Bronchial epithelial cell (primary cell): ENCODE data around the gene FOXRED2. TPM values are rescaled to one million over a fixed set of nuclear protein-coding genes. Genes with fewer than 3 reads are reported as not detected.
A peak's percentile ranks its signal among the peaks of the same experiment; 100 is the strongest.

ENCODE experiments used
- DNase-seq: peaks from one replicate; pipeline ENCODE4 v3.0.0-alpha.2; 2010; ENCODE audit warnings: low read depth
- FAIRE-seq: peaks from 2 replicates; lab custom pipeline; 2011; peaks lifted over from hg19 to GRCh38; lab: Jason Lieb, UNC
- H3K27me3 ChIP-seq: 2 replicates; pipeline ENCODE4 v1.5.1; 2011; ENCODE audit warnings: low read length; ENCODE audit not compliant: control insufficient read depth, insufficient read depth
- H3K36me3 ChIP-seq: 2 replicates; pipeline ENCODE4 v1.5.1; 2011; ENCODE audit warnings: low read length; ENCODE audit not compliant: control insufficient read depth, insufficient read depth
- H3K4me3 ChIP-seq: 2 replicates; pipeline ENCODE4 v1.5.1; 2011; ENCODE audit warnings: mild to moderate bottlenecking, low read depth, low read length, control low read depth
- total RNA-seq: library from RNA; depleted of rRNA; stranded (reverse); fragments of >200 nt; gene quantifications from 2 replicates; pipeline ENCODE4 v1.2.1, GENCODE V29; 2014
- TF ChIP-seq, protein P1 (sequence below): IDR thresholded peaks from 2 replicates; pipeline ENCODE4 v1.5.1; 2011; ENCODE audit warnings: mild to moderate bottlenecking, moderate library complexity, low read length, control low read depth, inconsistent platforms; ENCODE audit not compliant: insufficient read depth, severe bottlenecking

The FOXRED2 gene
- total RNA-seq, 1 donor from 2014 or later = 1.6 TPM

GRCh38 chr22:36548606-36549005 lies 41.8 kb upstream of the FOXRED2 start:
- FAIRE-seq (no peak), DNase-seq (no peak)
- Histone ChIP-seq H3K4me3 (no peak overlapping the region), H3K27me3 (peaks cover 5% of the 10 kb centered on the region), H3K36me3 (no peaks in the 10 kb centered on the region)
- TF ChIP-seq, protein P1, sequence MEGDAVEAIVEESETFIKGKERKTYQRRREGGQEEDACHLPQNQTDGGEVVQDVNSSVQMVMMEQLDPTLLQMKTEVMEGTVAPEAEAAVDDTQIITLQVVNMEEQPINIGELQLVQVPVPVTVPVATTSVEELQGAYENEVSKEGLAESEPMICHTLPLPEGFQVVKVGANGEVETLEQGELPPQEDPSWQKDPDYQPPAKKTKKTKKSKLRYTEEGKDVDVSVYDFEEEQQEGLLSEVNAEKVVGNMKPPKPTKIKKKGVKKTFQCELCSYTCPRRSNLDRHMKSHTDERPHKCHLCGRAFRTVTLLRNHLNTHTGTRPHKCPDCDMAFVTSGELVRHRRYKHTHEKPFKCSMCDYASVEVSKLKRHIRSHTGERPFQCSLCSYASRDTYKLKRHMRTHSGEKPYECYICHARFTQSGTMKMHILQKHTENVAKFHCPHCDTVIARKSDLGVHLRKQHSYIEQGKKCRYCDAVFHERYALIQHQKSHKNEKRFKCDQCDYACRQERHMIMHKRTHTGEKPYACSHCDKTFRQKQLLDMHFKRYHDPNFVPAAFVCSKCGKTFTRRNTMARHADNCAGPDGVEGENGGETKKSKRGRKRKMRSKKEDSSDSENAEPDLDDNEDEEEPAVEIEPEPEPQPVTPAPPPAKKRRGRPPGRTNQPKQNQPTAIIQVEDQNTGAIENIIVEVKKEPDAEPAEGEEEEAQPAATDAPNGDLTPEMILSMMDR = no peak

- H3K4me3 ChIP-seq = no peak overlapping the region
- no peaks in the 10 kb centered on the region for H3K36me3 ChIP-seq
- TF ChIP-seq, protein P1 = no peak
- H3K27me3 ChIP-seq = peaks cover 5% of the 10 kb centered on the region
- FAIRE-seq (peak; percentile 98), DNase-seq (peak; percentile 96)
Measured at GRCh38 chr22:36546932-36547331, 40.1 kb upstream of the FOXRED2 start.

- peak; percentile 70 for FAIRE-seq
- DNase-seq = peak; percentile 23
- H3K4me3 ChIP-seq = no peak overlapping the region
Measured at GRCh38 chr22:36546092-36546804, 39.4 kb upstream of the FOXRED2 start.

DNA sequence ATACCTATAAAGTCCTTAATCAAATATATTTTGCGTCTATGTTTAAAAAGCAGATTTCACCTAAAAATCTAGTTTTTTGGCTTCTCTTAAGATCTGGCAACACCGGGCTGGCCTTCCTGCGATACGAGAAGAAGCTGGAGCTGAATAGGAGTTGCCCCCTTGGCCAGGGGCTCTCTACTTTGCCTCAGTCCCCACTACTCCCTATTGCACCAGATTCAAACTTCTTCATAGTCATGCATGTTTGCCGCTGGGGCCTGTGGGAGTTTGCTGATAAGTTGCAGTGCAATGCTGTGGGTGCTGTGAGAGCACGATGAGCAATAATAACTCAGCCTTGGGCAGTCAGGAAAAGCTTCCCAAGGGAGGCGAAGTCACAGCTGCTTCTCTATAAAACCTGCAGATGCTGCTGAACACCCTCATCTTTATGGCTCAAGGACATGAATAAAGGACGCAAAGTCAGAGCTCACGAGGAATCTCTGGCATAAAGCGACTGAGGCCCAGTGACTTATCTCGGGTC lies 37.3 kb upstream of the FOXRED2 start:
- Histone ChIP-seq H3K27me3 (no peaks in the 10 kb centered on the region), H3K36me3 (no peaks in the 10 kb centered on the region), H3K4me3 (no peak overlapping the region)
- DNase-seq (peak; percentile 54), FAIRE-seq (peak; percentile 83)
- TF ChIP-seq, protein P1 = no peak

More at GRCh38 chr22:36546092-36546804, 39.4 kb upstream of the FOXRED2 start:
- peaks cover under 1% of the 10 kb centered on the region for H3K27me3 ChIP-seq
- H3K36me3 ChIP-seq = no peaks in the 10 kb centered on the region
- TF ChIP-seq, protein P1 = peak; percentile 56

DNA sequence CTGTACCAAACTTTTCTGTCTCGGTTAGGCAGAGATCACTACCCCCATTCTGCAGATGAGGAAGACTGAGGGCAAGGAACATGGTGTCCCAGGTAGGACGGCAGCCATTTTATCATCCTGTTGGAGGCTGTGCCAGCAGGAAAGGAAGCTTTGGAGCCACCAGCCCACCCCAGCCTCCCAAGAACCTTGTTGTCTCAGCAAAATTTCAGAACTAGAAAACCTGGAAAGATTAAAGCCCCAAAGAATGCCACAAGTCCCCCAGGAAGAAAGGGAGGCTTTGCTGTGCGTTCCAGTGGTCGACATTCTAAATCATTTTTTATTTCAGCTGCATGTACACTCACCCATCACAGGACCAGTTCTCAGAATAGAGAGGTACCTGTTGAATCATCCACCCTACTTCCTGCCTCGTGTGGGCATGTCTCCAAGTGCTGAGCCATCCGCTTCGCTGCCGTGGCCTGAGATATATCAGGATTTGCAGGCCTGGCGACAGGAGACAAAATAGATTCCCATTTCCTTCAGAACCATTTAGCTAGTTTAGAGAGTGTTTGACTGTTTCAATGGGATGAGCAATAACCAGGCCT lies 35.1 kb upstream of the FOXRED2 start:
- FAIRE-seq (peak; percentile 80), DNase-seq (peak; percentile 92)
- no peak overlapping the region for H3K4me3 ChIP-seq

More for the DNA sequence above, 35.1 kb upstream of the FOXRED2 start:
- no peaks in the 10 kb centered on the region for H3K27me3 ChIP-seq
- no peaks in the 10 kb centered on the region for H3K36me3 ChIP-seq
- TF ChIP-seq, protein P1 = no peak
